ENCODE results near the gene TAF7L.

The TAF7L gene

DNA sequence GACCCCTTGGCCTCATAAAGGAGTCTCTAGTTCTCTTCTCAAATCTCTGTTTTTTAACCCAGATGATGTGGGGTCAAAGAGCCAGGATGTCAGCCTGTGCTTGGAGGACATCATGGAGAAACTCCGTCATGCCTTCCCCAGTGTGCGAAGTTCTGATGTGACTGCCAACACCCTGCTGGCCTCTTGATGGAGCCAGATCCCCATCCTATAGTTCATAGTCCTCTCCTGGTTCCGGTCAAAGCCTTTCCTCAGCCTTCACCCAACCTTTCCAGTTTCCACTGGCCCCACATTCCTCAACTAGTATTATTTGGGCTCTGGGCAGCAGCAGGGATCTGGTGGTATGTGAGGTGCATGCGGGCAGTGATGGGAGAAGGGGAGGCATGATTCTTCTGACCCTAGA, 30.7 kb downstream of the TAF7L start:
- Histone ChIP-seq H3K36me3 (ENCODE audit: insufficient read depth, low read depth, low read length) (no peaks in the 10 kb centered on the region), H3K27ac (ENCODE audit: low read length) (no peak overlapping the region), H3K9ac (ENCODE audit: low read depth, low read length) (no peak overlapping the region), H3K4me3 (ENCODE audit: low read length) (no peak overlapping the region), H3K27me3 (ENCODE audit: insufficient read depth, low read length) (no peaks in the 10 kb centered on the region), H3K9me3 (ENCODE audit: insufficient read depth, low read depth, low read length) (no peaks in the 10 kb centered on the region), H3K4me1 (ENCODE audit: insufficient read depth, low read length) (no peaks in the 10 kb centered on the region)

GRCh38 chrX:101258259-101258581, 32.9 kb downstream of the TAF7L start:
- H3K27me3 ChIP-seq (ENCODE audit: insufficient read depth, low read length), result no peaks in the 10 kb centered on the region
- H3K4me3 ChIP-seq (ENCODE audit: low read length), result no peak overlapping the region
- H3K4me1 ChIP-seq (ENCODE audit: insufficient read depth, low read length), result no peaks in the 10 kb centered on the region
- no peak overlapping the region for H3K9ac ChIP-seq (ENCODE audit: low read depth, low read length)
- no peak overlapping the region for H3K27ac ChIP-seq (ENCODE audit: low read length)
- H3K36me3 ChIP-seq (ENCODE audit: insufficient read depth, low read depth, low read length), result no peaks in the 10 kb centered on the region
- no peaks in the 10 kb centered on the region for H3K9me3 ChIP-seq (ENCODE audit: insufficient read depth, low read depth, low read length)

DNA sequence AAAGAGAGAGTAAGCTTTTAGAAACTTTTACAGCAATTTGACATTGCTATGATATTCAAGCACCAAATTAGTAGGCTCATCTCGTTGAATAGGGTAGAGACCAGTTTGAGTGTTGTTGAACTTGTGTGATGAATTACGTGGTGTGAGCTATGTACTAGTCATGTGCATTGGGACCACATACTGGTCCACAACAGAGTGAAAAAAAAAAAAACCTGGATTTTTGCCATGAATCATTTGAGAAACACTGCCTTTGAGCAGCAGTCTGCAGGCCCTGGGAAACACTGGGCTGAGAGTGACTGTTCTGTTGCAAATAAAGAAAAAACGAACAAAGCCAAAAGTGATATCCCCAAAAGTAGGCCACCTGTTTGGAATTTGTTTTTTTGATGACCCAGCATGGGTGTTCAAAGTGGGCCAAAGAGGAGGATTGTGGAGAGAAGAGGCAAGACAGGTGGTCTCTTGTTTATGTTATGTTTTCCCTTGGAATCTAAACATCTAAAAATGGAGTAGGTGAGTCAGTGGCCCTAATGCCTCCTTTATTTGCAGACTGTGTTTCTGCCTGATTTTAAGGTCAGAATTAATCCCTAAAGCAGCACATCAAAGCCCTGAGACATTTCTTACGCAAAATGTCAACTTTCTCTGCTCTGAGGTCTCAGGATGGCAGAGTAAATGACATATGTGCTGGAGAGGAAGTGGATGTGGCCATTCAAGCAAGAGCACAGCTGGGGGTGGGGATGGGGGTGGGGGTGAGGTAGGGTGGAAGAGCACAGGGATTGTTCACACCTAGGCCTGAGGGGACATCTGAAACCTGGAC, 33.5 kb downstream of the TAF7L start:
- H3K9me3 ChIP-seq (ENCODE audit: insufficient read depth, low read depth, low read length), result no peaks in the 10 kb centered on the region
- no peak overlapping the region for H3K4me3 ChIP-seq (ENCODE audit: low read length)
- no peaks in the 10 kb centered on the region for H3K36me3 ChIP-seq (ENCODE audit: insufficient read depth, low read depth, low read length)
- no peaks in the 10 kb centered on the region for H3K4me1 ChIP-seq (ENCODE audit: insufficient read depth, low read length)
- no peak overlapping the region for H3K9ac ChIP-seq (ENCODE audit: low read depth, low read length)
- H3K27me3 ChIP-seq (ENCODE audit: insufficient read depth, low read length), result no peaks in the 10 kb centered on the region
- H3K27ac ChIP-seq (ENCODE audit: low read length), result no peak overlapping the region

DNA sequence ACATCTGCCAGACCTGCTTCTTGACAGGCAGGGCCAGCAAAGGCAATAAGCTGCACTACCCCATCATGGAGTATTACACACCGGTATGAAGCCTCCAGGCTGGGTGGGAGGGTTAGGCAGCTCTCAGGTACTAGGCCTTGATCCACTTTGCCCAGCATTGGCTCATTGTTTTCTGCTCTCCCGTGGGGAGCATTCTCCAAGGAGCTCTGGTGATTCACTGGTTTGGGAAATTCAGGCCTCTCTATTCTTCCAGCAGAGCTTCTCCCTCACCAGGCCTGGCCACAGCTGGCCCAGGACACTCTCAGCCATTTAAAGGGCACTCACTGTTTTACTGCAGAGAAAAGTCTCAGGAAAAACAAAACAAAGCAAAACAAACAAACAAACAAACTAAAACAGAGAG, 38.5 kb downstream of the TAF7L start:
- Histone ChIP-seq H3K4me1 (ENCODE audit: insufficient read depth, low read length) (no peaks in the 10 kb centered on the region), H3K27ac (ENCODE audit: low read length) (no peak overlapping the region), H3K4me3 (ENCODE audit: low read length) (no peak overlapping the region), H3K9ac (ENCODE audit: low read depth, low read length) (no peak overlapping the region), H3K9me3 (ENCODE audit: insufficient read depth, low read depth, low read length) (no peaks in the 10 kb centered on the region), H3K27me3 (ENCODE audit: insufficient read depth, low read length) (no peaks in the 10 kb centered on the region), H3K36me3 (ENCODE audit: insufficient read depth, low read depth, low read length) (no peaks in the 10 kb centered on the region)

- Histone ChIP-seq H3K4me3 (ENCODE audit: low read length) (no peak overlapping the region), H3K27ac (ENCODE audit: low read length) (no peak overlapping the region), H3K9ac (ENCODE audit: low read depth, low read length) (no peak overlapping the region), H3K4me1 (ENCODE audit: insufficient read depth, low read length) (no peaks in the 10 kb centered on the region), H3K27me3 (ENCODE audit: insufficient read depth, low read length) (no peaks in the 10 kb centered on the region), H3K36me3 (ENCODE audit: insufficient read depth, low read depth, low read length) (no peaks in the 10 kb centered on the region), H3K9me3 (ENCODE audit: insufficient read depth, low read depth, low read length) (no peaks in the 10 kb centered on the region)
These were observed 49.6 kb downstream of the TAF7L start for GRCh38 chrX:101241531-101241930.

- H3K36me3 ChIP-seq (ENCODE audit: insufficient read depth, low read depth, low read length), result no peaks in the 10 kb centered on the region
These were observed 54.1 kb downstream of the TAF7L start for GRCh38 chrX:101237041-101237440.

GRCh38 chrX:101232316-101232715, 58.8 kb downstream of the TAF7L start:
- Histone ChIP-seq H3K9ac (ENCODE audit: low read depth, low read length) (no peak overlapping the region), H3K4me3 (ENCODE audit: low read length) (no peak overlapping the region), H3K27me3 (ENCODE audit: insufficient read depth, low read length) (no peaks in the 10 kb centered on the region), H3K27ac (ENCODE audit: low read length) (no peak overlapping the region), H3K4me1 (ENCODE audit: insufficient read depth, low read length) (no peaks in the 10 kb centered on the region), H3K36me3 (ENCODE audit: insufficient read depth, low read depth, low read length) (no peaks in the 10 kb centered on the region), H3K9me3 (ENCODE audit: insufficient read depth, low read depth, low read length) (no peaks in the 10 kb centered on the region)

More at GRCh38 chrX:101237041-101237440, 54.1 kb downstream of the TAF7L start:
- Histone ChIP-seq H3K9me3 (ENCODE audit: insufficient read depth, low read depth, low read length) (no peaks in the 10 kb centered on the region), H3K4me1 (ENCODE audit: insufficient read depth, low read length) (no peaks in the 10 kb centered on the region), H3K27ac (ENCODE audit: low read length) (no peak overlapping the region), H3K4me3 (ENCODE audit: low read length) (no peak overlapping the region), H3K27me3 (ENCODE audit: insufficient read depth, low read length) (no peaks in the 10 kb centered on the region), H3K9ac (ENCODE audit: low read depth, low read length) (no peak overlapping the region)

DNA sequence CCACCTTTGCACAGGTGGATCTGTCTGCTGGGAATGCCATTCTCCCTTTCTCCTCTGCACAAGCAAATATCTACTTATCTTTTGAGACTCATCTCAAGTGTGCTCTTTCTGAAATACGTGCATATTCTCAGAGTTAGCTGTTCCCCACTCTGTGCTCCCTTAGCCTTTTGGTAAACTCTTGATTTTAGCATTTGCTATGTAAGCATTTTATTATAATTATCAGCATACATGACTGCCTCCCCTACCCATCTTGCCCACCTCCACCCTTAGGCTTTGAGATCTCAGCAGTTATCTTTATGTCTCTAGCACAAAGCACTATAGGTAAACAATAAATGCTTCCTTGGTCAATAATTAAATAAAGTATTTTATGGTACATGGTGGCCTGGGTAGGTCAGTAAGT, 60.1 kb downstream of the TAF7L start:
- H3K36me3 ChIP-seq (ENCODE audit: insufficient read depth, low read depth, low read length), result no peaks in the 10 kb centered on the region
- H3K9ac ChIP-seq (ENCODE audit: low read depth, low read length), result no peak overlapping the region
- H3K9me3 ChIP-seq (ENCODE audit: insufficient read depth, low read depth, low read length), result no peaks in the 10 kb centered on the region
- H3K27ac ChIP-seq (ENCODE audit: low read length), result no peak overlapping the region
- no peaks in the 10 kb centered on the region for H3K4me1 ChIP-seq (ENCODE audit: insufficient read depth, low read length)
- H3K4me3 ChIP-seq (ENCODE audit: low read length), result no peak overlapping the region
- no peaks in the 10 kb centered on the region for H3K27me3 ChIP-seq (ENCODE audit: insufficient read depth, low read length)

DNA sequence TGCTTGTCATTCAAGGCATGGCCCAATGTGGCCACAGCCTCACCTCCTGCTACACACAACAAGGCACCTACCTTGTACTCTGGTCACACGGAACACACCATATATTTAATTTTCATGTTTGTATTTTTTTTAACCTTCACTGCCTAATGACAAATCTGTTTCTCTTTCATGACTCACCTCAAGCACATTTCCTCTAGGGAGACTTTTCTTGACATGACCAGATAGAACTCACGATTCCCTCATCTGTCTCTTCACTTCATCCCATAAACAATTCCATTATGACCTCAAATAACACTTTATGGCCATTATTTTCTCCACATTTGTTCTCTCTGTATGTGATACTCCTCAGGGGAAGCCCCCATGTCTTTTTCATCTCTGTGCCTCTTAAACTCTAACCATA, 60.5 kb downstream of the TAF7L start:
- Histone ChIP-seq H3K27ac (ENCODE audit: low read length) (no peak overlapping the region), H3K9ac (ENCODE audit: low read depth, low read length) (no peak overlapping the region), H3K4me1 (ENCODE audit: insufficient read depth, low read length) (no peaks in the 10 kb centered on the region), H3K36me3 (ENCODE audit: insufficient read depth, low read depth, low read length) (no peaks in the 10 kb centered on the region), H3K4me3 (ENCODE audit: low read length) (no peak overlapping the region), H3K9me3 (ENCODE audit: insufficient read depth, low read depth, low read length) (no peaks in the 10 kb centered on the region), H3K27me3 (ENCODE audit: insufficient read depth, low read length) (no peaks in the 10 kb centered on the region)

DNA sequence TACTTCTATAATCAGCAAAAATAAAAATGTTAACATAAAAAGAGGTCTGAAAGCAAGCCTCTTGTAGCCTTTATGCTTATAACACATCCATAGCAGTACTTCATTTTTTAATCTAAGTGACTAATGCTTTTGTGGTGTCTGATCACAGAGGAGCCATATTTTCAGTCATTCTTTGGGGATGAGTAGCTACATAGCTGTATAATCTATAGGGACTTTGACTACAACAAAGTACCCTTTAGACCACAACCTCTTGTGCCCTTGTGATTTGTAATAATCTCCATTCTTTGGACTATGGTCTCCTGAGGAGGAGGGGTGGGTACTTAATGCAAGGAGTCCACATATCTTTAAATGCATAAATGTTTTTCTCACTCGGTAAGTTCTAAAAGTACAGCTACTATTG, 62.0 kb downstream of the TAF7L start:
- Histone ChIP-seq H3K27me3 (ENCODE audit: insufficient read depth, low read length) (no peaks in the 10 kb centered on the region), H3K4me1 (ENCODE audit: insufficient read depth, low read length) (no peaks in the 10 kb centered on the region), H3K9me3 (ENCODE audit: insufficient read depth, low read depth, low read length) (no peaks in the 10 kb centered on the region), H3K36me3 (ENCODE audit: insufficient read depth, low read depth, low read length) (no peaks in the 10 kb centered on the region), H3K9ac (ENCODE audit: low read depth, low read length) (no peak overlapping the region), H3K4me3 (ENCODE audit: low read length) (no peak overlapping the region), H3K27ac (ENCODE audit: low read length) (no peak overlapping the region)

DNA sequence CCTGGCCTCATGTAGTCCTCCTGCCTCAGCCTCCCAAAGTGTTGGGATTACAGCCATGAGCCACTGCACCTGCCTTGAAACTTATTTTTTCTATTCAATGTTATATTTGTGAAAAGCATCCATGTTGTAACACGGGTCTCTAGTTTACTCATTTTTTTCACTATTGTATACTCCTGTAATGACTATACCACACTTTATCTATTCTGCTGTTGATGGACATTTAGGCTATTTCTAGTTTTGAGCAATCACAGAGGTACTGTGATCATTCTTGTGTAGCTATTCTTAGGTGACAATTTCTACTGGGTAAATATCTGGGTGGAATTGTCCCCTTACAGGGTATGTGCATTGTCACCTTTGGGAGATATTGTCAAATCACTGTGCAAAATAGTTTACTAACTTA, 67.9 kb downstream of the TAF7L start:
- no peaks in the 10 kb centered on the region for H3K9me3 ChIP-seq (ENCODE audit: insufficient read depth, low read depth, low read length)
- H3K4me3 ChIP-seq (ENCODE audit: low read length), result no peak overlapping the region
- no peaks in the 10 kb centered on the region for H3K4me1 ChIP-seq (ENCODE audit: insufficient read depth, low read length)
- no peaks in the 10 kb centered on the region for H3K36me3 ChIP-seq (ENCODE audit: insufficient read depth, low read depth, low read length)
- H3K27me3 ChIP-seq (ENCODE audit: insufficient read depth, low read length), result no peaks in the 10 kb centered on the region
- no peak overlapping the region for H3K27ac ChIP-seq (ENCODE audit: low read length)
- no peak overlapping the region for H3K9ac ChIP-seq (ENCODE audit: low read depth, low read length)

GRCh38 chrX:101220662-101221260, 70.4 kb downstream of the TAF7L start:
- H3K27me3 ChIP-seq (ENCODE audit: insufficient read depth, low read length), result no peaks in the 10 kb centered on the region
- no peaks in the 10 kb centered on the region for H3K36me3 ChIP-seq (ENCODE audit: insufficient read depth, low read depth, low read length)
- H3K9me3 ChIP-seq (ENCODE audit: insufficient read depth, low read depth, low read length), result no peaks in the 10 kb centered on the region
- no peak overlapping the region for H3K27ac ChIP-seq (ENCODE audit: low read length)
- H3K4me1 ChIP-seq (ENCODE audit: insufficient read depth, low read length), result no peaks in the 10 kb centered on the region
- no peak overlapping the region for H3K9ac ChIP-seq (ENCODE audit: low read depth, low read length)
- H3K4me3 ChIP-seq (ENCODE audit: low read length), result no peak overlapping the region

All from iPS-20b (cell line).